ENCODE data around the gene ZFAND2B. TPM values are rescaled to one million over a fixed set of nuclear protein-coding genes. Genes with fewer than 3 reads are reported as not detected.

Gene ZFAND2B
- total and polyA plus RNA-seq, 2 donors (not counting 1 experiment from before 2014, with no cell fraction given): 55.2 to 115 TPM

GRCh38 chr2:219223831-219224610 lies 17.4 kb downstream of the ZFAND2B start:
- Histone ChIP-seq H3K4me2 (replicated peaks; ENCODE audit: low read depth, low read length, poor library complexity, severe bottlenecking) (no peak overlapping the region), H3K27me3 (replicated peaks in 1 of 4; ENCODE audit: control extremely low read depth in 1 of 4, control insufficient read depth in 3 of 4, insufficient read depth in 4 of 4, low read length in 3 of 4) (no peaks in the 10 kb centered on the region), H3K9ac (ENCODE audit: low read length) (no peak overlapping the region), H3K4me3 (ENCODE audit: control extremely low read depth in 1 of 5, extremely low read depth in 1 of 5, insufficient read depth in 1 of 5, low read depth in 2 of 5, low read length in 4 of 5) (no peak overlapping the region), H2AFZ (ENCODE audit: insufficient read depth, low read depth, low read length, poor library complexity, severe bottlenecking) (no peak overlapping the region), H3K4me1 (ENCODE audit: control insufficient read depth in 2 of 2, insufficient read depth in 2 of 2, low read length in 2 of 2) (peaks cover 17 to 22% of the 10 kb centered on the region in 2 donors), H4K20me1 (ENCODE audit: control insufficient read depth, insufficient read depth, low read length, poor library complexity, severe bottlenecking) (peaks cover 84% of the 10 kb centered on the region), H3K27ac (ENCODE audit: low read length in 2 of 2) (no peak overlapping the region), H3K9me3 (ENCODE audit: control extremely low read depth in 1 of 3, control insufficient read depth in 2 of 3, insufficient read depth in 1 of 3, low read length in 2 of 3) (no peaks in the 10 kb centered on the region), H3K79me2 (ENCODE audit: control insufficient read depth, insufficient read depth, low read length) (peaks cover 32% of the 10 kb centered on the region), H3K36me3 (replicated peaks in 1 of 2; ENCODE audit: control extremely low read depth in 1 of 2, control insufficient read depth in 1 of 2, extremely low read depth in 1 of 2, insufficient read depth in 2 of 2, low read length in 1 of 2) (peaks cover 11 to 63% of the 10 kb centered on the region in 2 experiments)
- intact Hi-C loops (cut with micrococcal nuclease): no loop called here
- CTCF ChIA-PET: interaction anchor here (0.7 to 1.9 kb wide), 2 partner anchors 70 to 71 kb away, joined by 3 to 6 read pairs; no protein-coding TSS in a partner anchor
- H3K27ac Mint-ChIP-seq: no peak overlapping the region
- H3K9me3 Mint-ChIP-seq (ENCODE audit: insufficient read depth): no peaks in the 10 kb centered on the region
- H3K4me3 Mint-ChIP-seq: no peak overlapping the region
- H3K4me1 Mint-ChIP-seq: peaks cover 26% of the 10 kb centered on the region
- no peak for DNase-seq
- no peak for TF ChIP-seq EZH2 (IDR thresholded peaks at IDR 0.05; ENCODE audit: borderline replicate concordance, insufficient read depth, low read depth, low read length, poor library complexity, severe bottlenecking)
- TF ChIP-seq, protein P1, sequence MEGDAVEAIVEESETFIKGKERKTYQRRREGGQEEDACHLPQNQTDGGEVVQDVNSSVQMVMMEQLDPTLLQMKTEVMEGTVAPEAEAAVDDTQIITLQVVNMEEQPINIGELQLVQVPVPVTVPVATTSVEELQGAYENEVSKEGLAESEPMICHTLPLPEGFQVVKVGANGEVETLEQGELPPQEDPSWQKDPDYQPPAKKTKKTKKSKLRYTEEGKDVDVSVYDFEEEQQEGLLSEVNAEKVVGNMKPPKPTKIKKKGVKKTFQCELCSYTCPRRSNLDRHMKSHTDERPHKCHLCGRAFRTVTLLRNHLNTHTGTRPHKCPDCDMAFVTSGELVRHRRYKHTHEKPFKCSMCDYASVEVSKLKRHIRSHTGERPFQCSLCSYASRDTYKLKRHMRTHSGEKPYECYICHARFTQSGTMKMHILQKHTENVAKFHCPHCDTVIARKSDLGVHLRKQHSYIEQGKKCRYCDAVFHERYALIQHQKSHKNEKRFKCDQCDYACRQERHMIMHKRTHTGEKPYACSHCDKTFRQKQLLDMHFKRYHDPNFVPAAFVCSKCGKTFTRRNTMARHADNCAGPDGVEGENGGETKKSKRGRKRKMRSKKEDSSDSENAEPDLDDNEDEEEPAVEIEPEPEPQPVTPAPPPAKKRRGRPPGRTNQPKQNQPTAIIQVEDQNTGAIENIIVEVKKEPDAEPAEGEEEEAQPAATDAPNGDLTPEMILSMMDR (IDR thresholded peaks at IDR 0.05): no peak
- WGBS (ENCODE audit: insufficient coverage): 97% methylated on average over 27 of the region's 31 CpGs
- no peak for ATAC-seq (ENCODE audit: low read depth)
- POLR2A ChIA-PET: no interaction called here
- H3K27me3 Mint-ChIP-seq: no peaks in the 10 kb centered on the region

- H3K27me3 Mint-ChIP-seq: no peaks in the 10 kb centered on the region
- H3K36me3 ChIP-seq (replicated peaks in 1 of 2; ENCODE audit: control extremely low read depth in 1 of 2, control insufficient read depth in 1 of 2, extremely low read depth in 1 of 2, insufficient read depth in 2 of 2, low read length in 1 of 2): peaks cover 11 to 56% of the 10 kb centered on the region in 2 experiments
- H4K20me1 ChIP-seq (ENCODE audit: control insufficient read depth, insufficient read depth, low read length, poor library complexity, severe bottlenecking): peaks cover 76% of the 10 kb centered on the region
- H3K9me3 Mint-ChIP-seq (ENCODE audit: insufficient read depth): no peaks in the 10 kb centered on the region
- no peaks in the 10 kb centered on the region for H3K27me3 ChIP-seq (replicated peaks in 1 of 4; ENCODE audit: control extremely low read depth in 1 of 4, control insufficient read depth in 3 of 4, insufficient read depth in 4 of 4, low read length in 3 of 4)
- no peak overlapping the region for H3K27ac Mint-ChIP-seq
- H3K79me2 ChIP-seq (ENCODE audit: control insufficient read depth, insufficient read depth, low read length): peaks cover 40% of the 10 kb centered on the region
- no peak overlapping the region for H2AFZ ChIP-seq (ENCODE audit: insufficient read depth, low read depth, low read length, poor library complexity, severe bottlenecking)
- no peak overlapping the region for H3K27ac ChIP-seq (ENCODE audit: low read length in 2 of 2)
- TF ChIP-seq, protein P1 (IDR thresholded peaks at IDR 0.05): no peak
- no peak for TF ChIP-seq EZH2 (IDR thresholded peaks at IDR 0.05; ENCODE audit: borderline replicate concordance, insufficient read depth, low read depth, low read length, poor library complexity, severe bottlenecking)
- DNase-seq: no peak
- 62% methylated on average over 3 of the region's 3 CpGs for WGBS (ENCODE audit: insufficient coverage)
- H3K4me2 ChIP-seq (replicated peaks; ENCODE audit: low read depth, low read length, poor library complexity, severe bottlenecking): no peak overlapping the region
- H3K9me3 ChIP-seq (ENCODE audit: control extremely low read depth in 1 of 3, control insufficient read depth in 2 of 3, insufficient read depth in 1 of 3, low read length in 2 of 3): no peaks in the 10 kb centered on the region
- CTCF ChIA-PET: interaction anchor here (1.8 to 1.9 kb wide), 2 partner anchors 54 to 70 kb away, joined by 6 to 7 read pairs; no protein-coding TSS in a partner anchor
- no peak for ATAC-seq (ENCODE audit: low read depth)
- H3K4me3 ChIP-seq (ENCODE audit: control extremely low read depth in 1 of 5, extremely low read depth in 1 of 5, insufficient read depth in 1 of 5, low read depth in 2 of 5, low read length in 4 of 5): no peak overlapping the region
- POLR2A ChIA-PET: no interaction called here
- peaks cover 13 to 17% of the 10 kb centered on the region in 2 donors for H3K4me1 ChIP-seq (ENCODE audit: control insufficient read depth in 2 of 2, insufficient read depth in 2 of 2, low read length in 2 of 2)
- H3K9ac ChIP-seq (ENCODE audit: low read length): no peak overlapping the region
- intact Hi-C loops (cut with micrococcal nuclease): loop anchor here (5.0 kb wide), 1 partner anchor 372 kb away; the partner anchor contains the start of gene STK11IP
- H3K4me3 Mint-ChIP-seq: no peak overlapping the region
- H3K4me1 Mint-ChIP-seq: peaks cover 28% of the 10 kb centered on the region
Observed at GRCh38 chr2:219225350-219225749, 18.8 kb downstream of the ZFAND2B start.

Data from B cell (primary cell).